ENCODE data around the gene WBP2NL. TPM values are rescaled to one million over a fixed set of nuclear protein-coding genes. Genes with fewer than 3 reads are reported as not detected.

Gene WBP2NL
- polyA plus RNA-seq, 1 experiment, result 0.22 TPM

GRCh38 chr22:42001121-42001520, 2.5 kb downstream of the WBP2NL start:
- no peak overlapping the region for H3K4me3 ChIP-seq (ENCODE audit: low read depth, low read length)
- H3K36me3 ChIP-seq (ENCODE audit: control insufficient read depth, insufficient read depth, low read length), result no peaks in the 10 kb centered on the region
- no peak for TF ChIP-seq CTCF (IDR thresholded peaks at IDR 0.05; ENCODE audit: insufficient read depth, low read depth, low read length)
- POLR2A ChIA-PET, result no interaction called here
- CTCF ChIA-PET, result no interaction called here
- peaks cover 2% of the 10 kb centered on the region for H3K27me3 ChIP-seq (ENCODE audit: control insufficient read depth, insufficient read depth, low read length)
- DNase-seq (ENCODE audit: low read depth), result no peak

DNA sequence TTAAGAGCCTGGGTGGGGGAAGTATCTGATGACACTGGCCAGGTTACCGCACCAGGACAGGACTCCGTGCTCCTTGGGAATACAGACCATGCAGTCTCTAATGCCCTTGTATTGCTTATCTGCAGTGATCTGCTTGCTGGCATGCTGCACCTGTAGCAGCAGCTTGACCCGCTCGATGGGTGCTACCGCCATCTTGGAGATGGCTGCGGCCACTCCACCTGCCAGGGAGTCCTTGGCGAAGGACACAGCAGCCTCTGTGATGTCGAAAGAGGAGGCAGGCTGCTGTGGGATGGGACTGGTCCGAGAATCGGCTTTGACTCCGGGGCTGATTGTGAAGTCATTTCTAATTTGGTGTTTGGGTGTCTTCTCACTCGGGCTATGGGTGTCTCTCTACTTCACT, 3.1 kb downstream of the WBP2NL start:
- TF ChIP-seq CTCF (IDR thresholded peaks at IDR 0.05; ENCODE audit: insufficient read depth, low read depth, low read length), result no peak
- peaks cover 2% of the 10 kb centered on the region; the same call in 1 of the 2 replicates for H3K27me3 ChIP-seq (ENCODE audit: control insufficient read depth, insufficient read depth, low read length)
- CTCF ChIA-PET, result no interaction called here
- no peaks in the 10 kb centered on the region for H3K36me3 ChIP-seq (ENCODE audit: control insufficient read depth, insufficient read depth, low read length)
- POLR2A ChIA-PET, result no interaction called here
- no peak overlapping the region for H3K4me3 ChIP-seq (ENCODE audit: low read depth, low read length)
- DNase-seq (ENCODE audit: low read depth), result no peak

GRCh38 chr22:42007922-42008321, 9.3 kb downstream of the WBP2NL start:
- CTCF ChIA-PET, result no interaction called here
- no peaks in the 10 kb centered on the region; the same call in 1 of the 2 replicates for H3K27me3 ChIP-seq (ENCODE audit: control insufficient read depth, insufficient read depth, low read length)
- no peak overlapping the region for H3K4me3 ChIP-seq (ENCODE audit: low read depth, low read length)
- no peak for DNase-seq (ENCODE audit: low read depth)
- no peak for TF ChIP-seq CTCF (IDR thresholded peaks at IDR 0.05; ENCODE audit: insufficient read depth, low read depth, low read length)
- H3K36me3 ChIP-seq (ENCODE audit: control insufficient read depth, insufficient read depth, low read length), result no peaks in the 10 kb centered on the region
- POLR2A ChIA-PET, result no interaction called here

DNA sequence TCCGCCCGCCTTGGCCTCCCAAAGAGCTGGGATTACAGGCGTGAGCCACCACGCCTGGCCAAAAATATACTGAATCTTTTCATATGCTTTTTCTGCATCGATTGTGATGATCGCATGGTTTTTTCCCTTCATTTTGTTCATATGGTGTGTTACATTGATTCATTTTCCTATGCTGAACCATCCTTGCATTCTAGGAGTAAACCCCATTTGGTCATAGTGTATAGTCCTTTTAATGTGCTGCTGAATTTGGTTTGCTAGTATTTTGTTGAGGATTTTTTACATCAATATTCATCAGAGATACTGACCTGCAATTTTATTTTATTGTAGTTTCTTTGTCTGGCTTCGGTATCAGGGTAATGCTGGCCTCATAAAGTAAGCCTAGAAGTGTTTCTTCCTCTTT, 12.2 kb downstream of the WBP2NL start:
- ChIA-PET POLR2A (no interaction called here), CTCF (no interaction called here)
- no peaks in the 10 kb centered on the region for H3K36me3 ChIP-seq (ENCODE audit: control insufficient read depth, insufficient read depth, low read length)
- no peak for TF ChIP-seq CTCF (IDR thresholded peaks at IDR 0.05; ENCODE audit: insufficient read depth, low read depth, low read length)
- no peaks in the 10 kb centered on the region; the same call in 1 of the 2 replicates for H3K27me3 ChIP-seq (ENCODE audit: control insufficient read depth, insufficient read depth, low read length)
- no peak for DNase-seq (ENCODE audit: low read depth)
- H3K4me3 ChIP-seq (ENCODE audit: low read depth, low read length), result no peak overlapping the region

DNA sequence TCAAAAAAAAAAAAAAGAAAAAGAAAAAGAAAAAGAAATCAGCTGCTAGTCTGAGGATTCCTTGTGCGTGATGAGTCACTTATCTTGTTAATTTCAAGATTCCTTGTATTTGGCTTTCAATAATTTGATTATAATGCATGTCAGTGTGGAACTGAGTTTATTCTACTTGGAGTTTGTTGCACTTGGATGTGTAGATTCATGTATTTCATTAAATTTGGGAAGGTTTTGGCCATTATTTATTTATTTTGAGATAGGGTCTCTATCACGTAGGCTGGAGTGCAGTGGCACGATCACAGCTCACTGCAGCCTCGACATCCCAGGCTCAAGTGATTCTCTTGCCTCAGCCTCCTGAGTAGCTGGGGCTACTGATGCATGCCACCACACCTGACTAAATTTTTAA, 14.8 kb downstream of the WBP2NL start:
- Histone ChIP-seq H3K4me3 (ENCODE audit: low read depth, low read length) (no peak overlapping the region), H3K27me3 (ENCODE audit: control insufficient read depth, insufficient read depth, low read length) (0 out of 2 replicates have a peak, but pooled peaks cover under 1% of the 10 kb centered on the region), H3K36me3 (ENCODE audit: control insufficient read depth, insufficient read depth, low read length) (no peaks in the 10 kb centered on the region)
- CTCF ChIA-PET, result no interaction called here
- TF ChIP-seq CTCF (IDR thresholded peaks at IDR 0.05; ENCODE audit: insufficient read depth, low read depth, low read length), result no peak
- POLR2A ChIA-PET, result no interaction called here
- DNase-seq (ENCODE audit: low read depth), result no peak

Measured in BJ (cell line).